Measurements from ENCODE around the gene TRNP1. TPM values are rescaled to one million over a fixed set of nuclear protein-coding genes. Genes with fewer than 3 reads are reported as not detected.

The TRNP1 gene
- polyA plus RNA-seq, 3 donors = 0.55 to 2.8 (median 0.92) TPM

DNA sequence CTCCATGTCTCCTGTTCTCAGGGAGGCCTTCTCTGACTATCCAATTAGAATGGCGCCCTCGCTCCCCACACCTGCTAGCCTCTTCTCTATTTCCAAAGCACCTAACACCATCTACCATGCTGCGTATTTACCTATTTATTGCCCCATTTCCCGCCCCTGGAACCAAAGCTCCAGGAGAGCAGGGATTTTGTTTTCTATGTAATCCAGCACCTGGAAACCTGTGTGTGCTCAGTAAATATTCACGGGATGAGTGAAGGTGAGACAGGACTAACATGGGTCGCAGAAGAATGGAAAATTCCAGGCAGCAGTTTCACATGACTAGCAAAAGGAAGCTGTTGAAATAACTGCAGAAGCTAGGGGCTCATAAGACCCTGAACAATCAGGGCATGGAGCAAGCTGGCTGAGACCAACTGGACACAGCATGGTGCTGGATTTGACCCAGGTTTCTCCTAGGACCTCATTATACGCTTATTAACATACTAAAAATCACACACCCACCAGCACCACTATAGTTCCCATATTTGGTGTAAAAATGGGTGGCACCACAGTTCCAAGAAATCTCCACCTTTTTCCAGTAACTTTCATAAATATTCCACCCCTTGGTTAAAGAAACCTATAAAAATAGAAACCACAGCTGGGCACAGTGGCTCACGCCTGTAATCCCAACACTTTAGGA is 34.2 kb downstream of the TRNP1 start:
- no peak overlapping the region for H2AFZ ChIP-seq (ENCODE audit: insufficient read depth, low read depth, low read length, poor library complexity, severe bottlenecking)
- no peak for TF ChIP-seq CTCF (IDR thresholded peaks at IDR 0.05)
- H3K27ac ChIP-seq (ENCODE audit: low read depth in 1 of 2, low read length in 2 of 2) = no peak overlapping the region
- peaks cover 0 to 12% (median 4%) of the 10 kb centered on the region in 3 donors for H3K27me3 Mint-ChIP-seq (ENCODE audit: low read depth in 3 of 3)
- no peaks in the 10 kb centered on the region for H4K20me1 ChIP-seq (ENCODE audit: insufficient read depth, low read length)
- H3K4me1 Mint-ChIP-seq = peaks cover 10% of the 10 kb centered on the region
- no peaks in the 10 kb centered on the region for H3K36me3 ChIP-seq (replicated peaks in 1 of 2; ENCODE audit: control insufficient read depth in 1 of 2, insufficient read depth in 2 of 2, low read length in 2 of 2)
- no peak overlapping the region for H3K4me2 ChIP-seq (replicated peaks; ENCODE audit: extremely low read depth, low read length, poor library complexity, severe bottlenecking)
- intact Hi-C loops (cut with micrococcal nuclease) = loop anchor here in 1 of 2 donors (5.0 kb wide), 1 partner anchor 40 kb away; no protein-coding TSS in a partner anchor
- no peaks in the 10 kb centered on the region for H3K79me2 ChIP-seq (ENCODE audit: insufficient read depth, low read length)
- no peaks in the 10 kb centered on the region for H3K9me3 ChIP-seq (replicated peaks in 1 of 2; ENCODE audit: control insufficient read depth in 1 of 2, insufficient read depth in 1 of 2, low read length in 2 of 2)
- no peaks in the 10 kb centered on the region for H3K27me3 ChIP-seq (ENCODE audit: control insufficient read depth in 2 of 2, insufficient read depth in 2 of 2, low read length in 2 of 2)
- no peaks in the 10 kb centered on the region for H3K9me3 Mint-ChIP-seq
- H3K4me1 ChIP-seq (ENCODE audit: control insufficient read depth in 1 of 2, insufficient read depth in 2 of 2, low read length in 2 of 2) = peaks cover 9 to 10% of the 10 kb centered on the region in 2 donors
- H3K4me3 ChIP-seq (replicated peaks in 1 of 3; ENCODE audit: low read depth in 2 of 3, low read length in 3 of 3) = no peak overlapping the region
- no peak overlapping the region for H3K27ac Mint-ChIP-seq
- H3K36me3 Mint-ChIP-seq = no peaks in the 10 kb centered on the region
- no peak overlapping the region for H3K9ac ChIP-seq (ENCODE audit: insufficient read depth, low read length, poor library complexity, severe bottlenecking)
- no peak for DNase-seq
- 60% methylated on average over 4 of the region's 8 CpGs for WGBS (ENCODE audit: insufficient coverage)
- no peak overlapping the region for H3K4me3 Mint-ChIP-seq

DNA sequence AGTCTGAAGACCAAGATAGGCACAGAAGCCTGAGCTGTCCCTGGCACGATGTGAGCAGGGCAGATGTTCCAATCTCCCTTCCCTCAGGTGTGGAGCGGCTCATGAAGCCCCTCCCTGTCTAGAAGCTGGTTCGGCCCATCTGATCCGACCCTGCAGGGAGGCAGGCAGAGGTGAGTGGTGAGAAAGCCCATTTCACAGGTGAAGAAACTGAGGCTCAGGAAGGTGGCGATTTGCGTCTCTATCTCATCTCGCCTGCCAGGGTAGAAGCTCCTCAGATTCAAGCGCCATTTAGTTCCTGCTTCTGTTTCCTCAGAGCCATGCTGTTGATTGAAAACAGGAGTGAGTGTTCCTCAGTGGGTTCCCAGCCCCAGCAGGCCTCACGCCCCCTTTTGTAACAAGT is 36.0 kb downstream of the TRNP1 start:
- no peaks in the 10 kb centered on the region for H3K79me2 ChIP-seq (ENCODE audit: insufficient read depth, low read length)
- peaks cover 10% of the 10 kb centered on the region for H3K4me1 Mint-ChIP-seq
- no peak for TF ChIP-seq CTCF (IDR thresholded peaks at IDR 0.05)
- H3K36me3 Mint-ChIP-seq = no peaks in the 10 kb centered on the region
- H3K27ac Mint-ChIP-seq = no peak overlapping the region
- H3K9me3 Mint-ChIP-seq = no peaks in the 10 kb centered on the region
- WGBS (ENCODE audit: insufficient coverage) = 83% methylated on average over 6 of the region's 9 CpGs
- H4K20me1 ChIP-seq (ENCODE audit: insufficient read depth, low read length) = no peaks in the 10 kb centered on the region
- H3K27me3 Mint-ChIP-seq (ENCODE audit: low read depth in 3 of 3) = peaks cover 0 to 12% (median 4%) of the 10 kb centered on the region in 3 donors
- no peaks in the 10 kb centered on the region for H3K36me3 ChIP-seq (replicated peaks in 1 of 2; ENCODE audit: control insufficient read depth in 1 of 2, insufficient read depth in 2 of 2, low read length in 2 of 2)
- H3K4me3 ChIP-seq (replicated peaks in 1 of 3; ENCODE audit: low read depth in 2 of 3, low read length in 3 of 3) = no peak overlapping the region
- H3K4me2 ChIP-seq (replicated peaks; ENCODE audit: extremely low read depth, low read length, poor library complexity, severe bottlenecking) = no peak overlapping the region
- no peak overlapping the region for H3K9ac ChIP-seq (ENCODE audit: insufficient read depth, low read length, poor library complexity, severe bottlenecking)
- no peak for DNase-seq
- intact Hi-C loops (cut with micrococcal nuclease) = loop anchor here in 1 of 2 donors (5.0 kb wide), 1 partner anchor 42 kb away; no protein-coding TSS in a partner anchor
- no peak overlapping the region for H2AFZ ChIP-seq (ENCODE audit: insufficient read depth, low read depth, low read length, poor library complexity, severe bottlenecking)
- H3K27ac ChIP-seq (ENCODE audit: low read depth in 1 of 2, low read length in 2 of 2) = no peak overlapping the region
- H3K27me3 ChIP-seq (ENCODE audit: control insufficient read depth in 2 of 2, insufficient read depth in 2 of 2, low read length in 2 of 2) = no peaks in the 10 kb centered on the region
- H3K9me3 ChIP-seq (replicated peaks in 1 of 2; ENCODE audit: control insufficient read depth in 1 of 2, insufficient read depth in 1 of 2, low read length in 2 of 2) = no peaks in the 10 kb centered on the region
- H3K4me1 ChIP-seq (ENCODE audit: control insufficient read depth in 1 of 2, insufficient read depth in 2 of 2, low read length in 2 of 2) = peaks cover 9 to 10% of the 10 kb centered on the region in 2 donors
- no peak overlapping the region for H3K4me3 Mint-ChIP-seq
